ENCODE data around the gene TBATA. TPM values are rescaled to one million over a fixed set of nuclear protein-coding genes. Genes with fewer than 3 reads are reported as not detected.
A peak's percentile ranks its signal among the peaks of the same experiment; 100 is the strongest.

The TBATA gene
- total RNA-seq, 1 experiment from 2014 or later = not detected

DNA sequence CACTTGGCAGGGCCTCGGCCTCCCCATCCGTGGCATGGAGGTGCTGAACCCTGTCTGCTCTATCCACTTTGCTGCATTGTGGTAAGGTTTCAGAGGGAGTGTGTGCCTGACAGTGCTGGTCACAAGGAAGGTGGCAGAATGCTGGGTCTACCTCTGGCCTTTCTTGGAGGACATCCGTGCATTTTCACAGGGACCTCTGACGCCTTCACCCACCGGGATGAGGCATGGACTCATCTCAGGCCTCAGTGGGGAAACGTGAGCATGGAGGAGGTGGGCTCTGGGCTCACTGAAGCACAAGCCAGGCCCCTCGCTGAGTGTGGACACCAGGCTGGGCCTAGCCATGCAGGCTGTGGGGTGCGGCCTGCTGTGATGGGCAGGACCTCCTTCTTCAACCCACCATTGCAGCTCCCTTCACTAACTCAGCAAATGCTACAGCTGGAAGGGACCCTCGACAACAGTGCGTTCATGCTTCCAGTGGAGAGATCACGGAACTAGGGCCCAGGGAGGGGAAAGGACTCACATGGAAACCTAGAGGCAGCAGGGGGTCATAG lies 8.6 kb downstream of the TBATA start:
- Histone ChIP-seq H3K36me3 (ENCODE audit: low read depth, low read length) (no peaks in the 10 kb centered on the region), H3K79me2 (ENCODE audit: low read length) (no peaks in the 10 kb centered on the region), H3F3A (ENCODE audit: low read length, unreplicated experiment) (no peaks in the 10 kb centered on the region), H3K4me2 (ENCODE audit: low read length) (no peak overlapping the region), H3K27me3 (ENCODE audit: low read length) (no peaks in the 10 kb centered on the region), H3K4me3 (ENCODE audit: low read length) (no peak overlapping the region), H3K4me1 (ENCODE audit: insufficient read depth, low read length) (peaks cover 12% of the 10 kb centered on the region), H3K9ac (ENCODE audit: low read length) (no peak overlapping the region), H4K20me1 (ENCODE audit: low read length) (no peaks in the 10 kb centered on the region), H2AFZ (ENCODE audit: low read length) (no peak overlapping the region), H3K27ac (ENCODE audit: low read length) (no peak overlapping the region), H3K9me2 (replicated peaks; ENCODE audit: low read length) (no peaks in the 10 kb centered on the region), H3K9me3 (ENCODE audit: low read length) (no peaks in the 10 kb centered on the region)
- ATAC-seq (no peak), DNase-seq (no peak)
- TF ChIP-seq EZH2 (IDR thresholded peaks at IDR 0.05; ENCODE audit: low read length, unreplicated experiment) (no peak), EZH2phosphoT487 (IDR thresholded peaks at IDR 0.05; ENCODE audit: borderline replicate concordance, low read length) (no peak)
- TF ChIP-seq, protein P1, sequence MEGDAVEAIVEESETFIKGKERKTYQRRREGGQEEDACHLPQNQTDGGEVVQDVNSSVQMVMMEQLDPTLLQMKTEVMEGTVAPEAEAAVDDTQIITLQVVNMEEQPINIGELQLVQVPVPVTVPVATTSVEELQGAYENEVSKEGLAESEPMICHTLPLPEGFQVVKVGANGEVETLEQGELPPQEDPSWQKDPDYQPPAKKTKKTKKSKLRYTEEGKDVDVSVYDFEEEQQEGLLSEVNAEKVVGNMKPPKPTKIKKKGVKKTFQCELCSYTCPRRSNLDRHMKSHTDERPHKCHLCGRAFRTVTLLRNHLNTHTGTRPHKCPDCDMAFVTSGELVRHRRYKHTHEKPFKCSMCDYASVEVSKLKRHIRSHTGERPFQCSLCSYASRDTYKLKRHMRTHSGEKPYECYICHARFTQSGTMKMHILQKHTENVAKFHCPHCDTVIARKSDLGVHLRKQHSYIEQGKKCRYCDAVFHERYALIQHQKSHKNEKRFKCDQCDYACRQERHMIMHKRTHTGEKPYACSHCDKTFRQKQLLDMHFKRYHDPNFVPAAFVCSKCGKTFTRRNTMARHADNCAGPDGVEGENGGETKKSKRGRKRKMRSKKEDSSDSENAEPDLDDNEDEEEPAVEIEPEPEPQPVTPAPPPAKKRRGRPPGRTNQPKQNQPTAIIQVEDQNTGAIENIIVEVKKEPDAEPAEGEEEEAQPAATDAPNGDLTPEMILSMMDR (conservative IDR thresholded peaks at IDR 0.05; ENCODE audit: low read depth, low read length) = no peak
- intact Hi-C loops (cut with micrococcal nuclease) = no loop called here
- ChIA-PET POLR2A (ENCODE audit: unreplicated experiment) (no interaction called here), CTCF (no interaction called here)
- no TSS peak for BruUV-seq (replicated peaks)

- H2AFZ ChIP-seq (ENCODE audit: low read length) = no peak overlapping the region
- TF ChIP-seq EZH2 (IDR thresholded peaks at IDR 0.05; ENCODE audit: low read length, unreplicated experiment) = no peak
- H3K27me3 ChIP-seq (ENCODE audit: low read length) = no peaks in the 10 kb centered on the region
- ATAC-seq = no peak
- H3K27ac ChIP-seq (ENCODE audit: low read length) = no peak overlapping the region
- no peak for DNase-seq
- intact Hi-C loops (cut with micrococcal nuclease) = no loop called here
- H3K9me2 ChIP-seq (replicated peaks; ENCODE audit: low read length) = no peaks in the 10 kb centered on the region
- CTCF ChIA-PET = no interaction called here
- no peak overlapping the region for H3K9ac ChIP-seq (ENCODE audit: low read length)
- peaks cover 12% of the 10 kb centered on the region for H3K4me1 ChIP-seq (ENCODE audit: insufficient read depth, low read length)
- no peak overlapping the region for H3K4me3 ChIP-seq (ENCODE audit: low read length)
- no peaks in the 10 kb centered on the region for H3K36me3 ChIP-seq (ENCODE audit: low read depth, low read length)
- no TSS peak for BruUV-seq (replicated peaks)
- no peaks in the 10 kb centered on the region for H4K20me1 ChIP-seq (ENCODE audit: low read length)
- no peak overlapping the region for H3K4me2 ChIP-seq (ENCODE audit: low read length)
- no peaks in the 10 kb centered on the region for H3K79me2 ChIP-seq (ENCODE audit: low read length)
- H3K9me3 ChIP-seq (ENCODE audit: low read length) = no peaks in the 10 kb centered on the region
- no peaks in the 10 kb centered on the region for H3F3A ChIP-seq (ENCODE audit: low read length, unreplicated experiment)
- POLR2A ChIA-PET (ENCODE audit: unreplicated experiment) = no interaction called here
Measured at GRCh38 chr10:70775679-70776454, 9.3 kb downstream of the TBATA start.

DNA sequence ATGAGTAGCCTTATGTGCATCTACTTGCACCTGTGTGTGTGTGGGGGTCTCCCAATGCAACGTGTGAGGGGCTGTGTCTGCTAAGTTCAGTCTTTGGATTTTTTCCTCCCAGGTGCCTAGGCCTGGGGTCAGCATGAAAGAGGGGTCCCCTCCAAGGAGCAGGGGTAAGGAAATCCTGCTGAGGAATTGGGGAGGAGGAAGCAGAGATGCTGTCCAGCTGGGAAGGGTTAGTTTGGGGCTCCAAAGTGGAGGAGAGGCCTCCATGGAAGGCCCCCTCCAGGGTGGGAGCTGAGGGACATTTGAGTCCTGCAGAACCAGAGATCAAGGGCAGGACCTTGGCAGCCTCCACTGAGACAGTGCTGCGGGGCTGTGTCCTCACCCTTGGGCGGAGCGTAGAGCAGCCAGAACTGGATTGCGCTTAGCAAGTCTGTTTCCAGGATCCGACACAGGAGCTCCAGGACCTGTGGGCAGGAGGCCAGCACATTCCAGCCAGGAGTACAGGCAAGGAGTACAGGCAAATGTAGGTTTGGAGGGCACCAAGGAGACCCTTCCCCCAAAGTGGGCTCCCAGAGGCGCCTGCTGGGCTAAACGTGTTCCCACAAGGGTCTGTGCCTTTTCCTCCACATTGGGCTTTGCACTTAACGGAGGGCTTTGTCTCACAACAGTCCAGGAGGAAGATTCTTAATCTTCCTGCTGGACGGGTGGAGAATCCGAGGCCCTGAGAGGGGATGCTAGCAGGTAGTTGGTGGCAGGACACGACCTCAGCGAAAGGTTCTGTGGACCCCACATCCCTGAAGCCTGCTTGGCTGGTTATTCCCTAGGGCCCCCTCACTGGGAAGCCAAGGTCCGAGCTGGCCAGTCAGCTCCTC lies 10.1 kb downstream of the TBATA start:
- intact Hi-C loops (cut with micrococcal nuclease) = no loop called here
- Histone ChIP-seq H3K27me3 (ENCODE audit: low read length) (no peaks in the 10 kb centered on the region), H4K20me1 (ENCODE audit: low read length) (no peaks in the 10 kb centered on the region), H3K9me3 (ENCODE audit: low read length) (no peaks in the 10 kb centered on the region), H3K4me3 (ENCODE audit: low read length) (no peak overlapping the region), H3K36me3 (ENCODE audit: low read depth, low read length) (no peaks in the 10 kb centered on the region), H3K4me1 (ENCODE audit: insufficient read depth, low read length) (peaks cover 12% of the 10 kb centered on the region), H2AFZ (ENCODE audit: low read length) (no peak overlapping the region), H3K27ac (ENCODE audit: low read length) (no peak overlapping the region), H3K9me2 (replicated peaks; ENCODE audit: low read length) (no peaks in the 10 kb centered on the region), H3F3A (ENCODE audit: low read length, unreplicated experiment) (no peaks in the 10 kb centered on the region), H3K79me2 (ENCODE audit: low read length) (no peaks in the 10 kb centered on the region), H3K4me2 (ENCODE audit: low read length) (no peak overlapping the region), H3K9ac (ENCODE audit: low read length) (no peak overlapping the region)
- POLR2A ChIA-PET (ENCODE audit: unreplicated experiment) = no interaction called here
- TF ChIP-seq EZH2 (IDR thresholded peaks at IDR 0.05; ENCODE audit: low read length, unreplicated experiment) = no peak
- no peak for TF ChIP-seq EZH2phosphoT487 (IDR thresholded peaks at IDR 0.05; ENCODE audit: borderline replicate concordance, low read length)
- TF ChIP-seq, protein P1 (conservative IDR thresholded peaks at IDR 0.05; ENCODE audit: low read depth, low read length) = no peak
- CTCF ChIA-PET = no interaction called here
- peak; percentile 60 for DNase-seq
- ATAC-seq = 0 out of 2 replicates have a peak, but pooled peaks have one; percentile 8
- BruUV-seq (replicated peaks) = no TSS peak

All from PC-3 (cell line).